Activated naive CD4-positive, alpha-beta T cell (primary cell): ENCODE results near the gene MAP1B.

ENCODE experiments used
- DNase-seq, 4 experiments: peaks; one replicate each; lab custom pipeline; 2025; lab: John Stamatoyannopoulos, UW

MAP1B gene

DNA sequence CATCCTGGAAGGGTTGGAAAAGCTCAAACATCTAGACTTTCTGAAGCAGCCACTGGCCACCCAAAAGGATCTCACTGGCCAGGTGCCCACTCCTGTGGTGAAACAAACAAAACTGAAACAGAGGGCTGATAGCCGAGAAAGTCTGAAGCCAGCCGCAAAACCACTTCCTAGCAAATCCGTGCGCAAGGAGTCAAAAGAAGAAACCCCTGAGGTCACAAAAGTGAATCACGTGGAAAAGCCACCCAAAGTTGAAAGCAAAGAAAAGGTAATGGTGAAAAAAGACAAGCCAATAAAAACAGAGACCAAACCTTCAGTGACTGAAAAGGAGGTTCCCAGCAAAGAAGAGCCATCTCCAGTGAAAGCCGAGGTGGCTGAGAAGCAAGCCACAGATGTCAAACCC is 87.6 kb downstream of the MAP1B start:
- DNase-seq = no peak

DNA sequence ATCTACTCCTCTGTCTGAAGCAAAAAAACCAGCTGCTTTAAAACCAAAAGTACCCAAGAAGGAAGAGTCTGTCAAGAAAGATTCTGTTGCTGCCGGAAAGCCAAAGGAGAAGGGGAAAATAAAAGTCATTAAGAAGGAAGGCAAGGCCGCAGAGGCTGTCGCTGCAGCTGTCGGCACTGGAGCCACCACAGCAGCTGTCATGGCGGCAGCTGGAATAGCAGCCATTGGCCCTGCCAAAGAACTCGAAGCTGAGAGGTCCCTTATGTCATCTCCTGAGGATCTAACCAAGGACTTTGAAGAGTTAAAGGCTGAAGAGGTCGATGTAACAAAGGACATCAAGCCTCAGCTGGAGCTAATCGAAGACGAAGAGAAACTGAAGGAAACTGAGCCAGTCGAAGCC is 88.3 kb downstream of the MAP1B start:
- no peak for DNase-seq

DNA sequence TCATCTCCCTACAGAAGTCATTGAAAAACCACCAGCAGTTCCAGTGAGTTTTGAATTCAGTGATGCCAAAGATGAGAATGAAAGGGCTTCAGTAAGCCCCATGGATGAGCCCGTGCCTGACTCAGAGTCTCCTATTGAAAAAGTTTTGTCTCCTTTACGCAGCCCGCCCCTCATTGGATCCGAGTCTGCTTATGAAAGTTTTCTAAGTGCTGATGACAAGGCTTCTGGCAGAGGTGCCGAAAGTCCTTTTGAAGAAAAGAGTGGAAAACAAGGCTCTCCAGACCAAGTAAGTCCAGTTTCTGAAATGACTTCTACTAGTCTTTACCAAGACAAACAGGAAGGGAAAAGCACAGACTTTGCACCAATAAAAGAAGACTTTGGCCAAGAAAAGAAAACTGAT is 90.1 kb downstream of the MAP1B start:
- no peak for DNase-seq

DNA sequence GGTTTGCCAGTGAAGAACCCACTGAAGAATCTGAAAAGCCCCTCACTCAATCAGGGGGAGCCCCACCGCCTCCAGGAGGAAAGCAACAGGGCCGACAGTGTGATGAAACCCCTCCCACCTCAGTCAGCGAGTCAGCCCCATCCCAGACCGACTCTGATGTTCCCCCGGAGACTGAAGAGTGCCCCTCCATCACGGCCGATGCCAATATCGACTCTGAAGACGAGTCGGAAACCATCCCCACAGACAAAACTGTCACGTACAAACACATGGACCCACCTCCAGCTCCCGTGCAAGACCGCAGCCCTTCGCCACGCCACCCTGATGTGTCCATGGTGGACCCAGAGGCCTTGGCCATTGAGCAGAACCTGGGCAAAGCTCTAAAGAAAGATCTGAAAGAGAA is 92.4 kb downstream of the MAP1B start:
- no peak for DNase-seq

DNA sequence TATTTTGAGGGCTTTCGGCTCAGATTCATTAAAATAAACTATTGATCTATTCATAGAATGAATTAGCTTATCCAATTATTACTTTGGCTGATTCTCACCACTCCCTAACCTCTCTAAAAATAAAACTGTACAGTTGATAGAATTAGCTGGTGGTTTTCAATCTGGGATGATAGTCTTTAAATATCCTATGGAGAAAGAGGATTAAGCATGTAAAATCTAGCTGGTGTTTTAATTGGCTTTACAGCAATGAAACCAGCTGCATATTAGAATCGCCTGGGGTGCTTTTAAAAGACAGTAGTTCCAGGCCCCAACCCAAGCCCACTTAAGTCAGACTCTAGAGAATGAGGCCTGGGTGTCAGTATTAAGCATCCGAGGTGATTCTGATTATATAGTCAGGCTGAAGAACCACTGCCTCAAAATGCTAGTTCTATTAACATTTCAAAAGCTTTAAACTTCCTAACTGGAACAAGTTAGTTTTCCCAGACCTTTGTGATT is 95.1 kb downstream of the MAP1B start:
- no peak for DNase-seq

DNA sequence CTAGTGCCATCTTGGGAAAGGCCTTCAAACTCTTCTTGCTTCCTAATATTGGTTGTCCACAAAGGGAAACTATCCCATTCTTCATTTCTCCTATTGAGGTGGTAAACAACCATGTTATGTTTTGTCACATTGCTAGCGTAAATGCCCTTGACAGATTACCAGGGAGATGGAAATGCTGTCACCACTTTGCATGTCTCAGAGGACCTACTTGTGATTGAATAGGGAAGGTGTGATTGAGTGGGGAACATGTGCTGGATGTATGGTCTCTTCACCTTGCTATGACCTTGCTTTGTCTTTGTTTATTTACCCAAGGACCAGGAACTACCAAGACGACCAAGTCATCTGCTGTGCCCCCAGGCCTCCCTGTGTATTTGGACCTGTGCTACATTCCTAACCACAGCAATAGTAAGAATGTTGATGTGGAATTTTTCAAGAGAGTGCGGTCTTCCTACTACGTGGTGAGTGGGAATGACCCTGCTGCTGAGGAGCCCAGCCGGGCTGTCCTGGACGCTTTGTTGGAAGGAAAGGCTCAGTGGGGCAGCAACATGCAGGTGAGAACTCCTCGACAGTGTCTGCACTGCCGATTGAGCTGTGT is 96.1 kb downstream of the MAP1B start:
- DNase-seq = no peak

DNA sequence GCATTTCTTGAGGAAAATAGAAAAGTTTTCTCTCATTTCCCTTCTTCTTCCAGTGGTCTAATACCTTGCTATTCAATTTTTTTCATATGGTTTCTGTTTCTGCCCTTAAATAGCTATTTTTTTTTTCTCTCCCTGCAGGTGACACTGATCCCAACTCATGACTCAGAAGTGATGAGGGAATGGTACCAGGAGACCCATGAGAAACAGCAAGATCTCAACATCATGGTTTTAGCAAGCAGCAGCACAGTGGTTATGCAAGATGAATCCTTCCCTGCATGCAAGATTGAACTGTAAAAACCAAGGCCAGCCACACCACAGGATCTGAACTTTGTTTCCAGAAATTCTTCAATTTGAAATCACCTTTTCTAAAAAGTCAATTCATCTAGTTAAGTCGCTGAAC is 97.7 kb downstream of the MAP1B start:
- DNase-seq = no peak

DNA sequence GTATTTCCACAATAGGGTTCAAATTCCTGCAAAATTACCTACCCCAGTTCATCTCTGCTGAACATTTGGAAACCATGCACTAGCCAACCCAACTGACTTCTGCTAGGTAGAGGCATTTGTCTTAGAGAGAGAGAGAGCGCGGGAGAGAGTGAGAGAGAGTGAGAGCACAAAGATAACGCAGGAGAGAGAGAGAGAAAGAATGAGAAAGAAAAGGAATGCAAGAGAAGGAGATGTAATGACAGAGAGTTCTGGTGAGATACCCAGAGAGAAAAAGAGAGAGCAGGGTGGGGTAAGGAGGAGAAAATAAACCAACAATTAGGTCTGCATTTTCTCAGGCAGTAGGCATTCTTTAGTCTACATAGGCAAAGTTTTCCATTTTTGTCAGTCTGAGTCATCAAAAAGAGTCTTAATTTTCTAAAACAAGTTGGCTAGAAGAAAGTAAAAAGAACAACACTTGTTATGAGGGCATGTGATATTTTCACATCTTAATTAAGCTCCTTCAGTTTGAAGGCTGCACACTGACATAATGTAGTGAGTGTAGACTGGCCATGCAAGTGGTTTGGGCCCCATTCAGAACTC is 98.2 kb downstream of the MAP1B start:
- no peak for DNase-seq

DNA sequence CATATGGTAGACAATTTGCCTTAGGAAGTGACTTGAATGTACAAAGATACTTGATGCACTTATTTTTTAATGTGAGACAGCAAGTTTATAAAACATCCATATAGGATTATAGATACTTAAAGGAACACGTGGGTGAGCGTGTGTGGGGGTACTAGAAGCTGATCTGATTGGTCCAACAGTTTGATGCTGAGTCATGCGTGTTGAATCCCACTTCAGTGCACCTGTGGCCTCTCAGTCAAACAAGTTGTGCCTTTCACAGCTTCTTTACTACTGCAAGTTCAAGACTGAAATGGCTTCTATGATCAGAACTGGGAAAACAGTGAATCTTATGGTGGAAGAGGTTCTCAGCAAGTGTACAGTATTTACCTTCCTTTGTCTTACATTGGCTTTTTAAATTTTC is 98.9 kb downstream of the MAP1B start:
- no peak for DNase-seq

DNA sequence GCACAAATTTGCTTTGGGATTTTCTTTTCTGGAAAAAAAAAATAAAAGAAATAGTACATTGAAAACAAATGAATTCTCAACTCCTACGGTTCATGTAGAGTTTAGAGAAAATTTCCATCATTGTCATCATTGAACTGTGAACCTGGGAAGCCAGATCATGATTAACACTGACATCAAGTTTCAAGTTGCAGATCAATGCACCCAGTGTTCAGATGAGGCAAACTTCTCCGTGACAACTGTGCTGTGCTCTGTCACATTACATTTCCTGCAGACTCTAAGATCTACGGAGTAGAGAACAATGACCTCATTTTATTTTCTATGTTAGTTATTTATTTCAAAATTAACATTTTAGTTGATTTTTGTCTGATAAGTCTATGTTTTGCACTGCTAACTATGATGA is 99.7 kb downstream of the MAP1B start:
- no peak for DNase-seq

DNA sequence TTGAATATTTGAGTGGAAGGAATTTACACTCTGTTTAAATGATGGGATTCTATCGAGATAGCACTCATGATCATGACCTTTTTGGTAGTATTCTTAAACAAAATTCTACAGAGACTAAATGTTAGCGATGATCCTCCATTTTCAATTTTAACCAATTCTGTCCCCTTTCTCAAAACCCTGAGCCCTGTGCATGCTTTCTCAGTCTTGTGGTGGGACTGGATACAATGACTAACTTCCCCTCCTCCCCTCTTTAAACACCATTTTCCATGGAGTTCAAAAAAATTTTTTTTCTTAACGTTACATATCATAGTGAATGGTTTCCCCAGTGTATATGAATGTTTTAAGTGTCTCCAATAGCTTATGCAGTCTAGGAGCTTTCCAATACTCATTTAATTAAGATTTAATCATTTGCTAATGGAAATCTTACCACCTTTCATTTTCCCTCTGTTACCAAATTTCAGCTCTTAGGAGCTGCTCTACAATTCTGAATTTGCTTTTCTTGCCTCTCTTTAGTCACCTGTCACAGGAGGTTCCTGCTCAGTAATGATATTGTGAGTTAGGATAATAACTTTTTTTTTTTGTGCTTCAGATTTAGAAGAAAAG is 101.2 kb downstream of the MAP1B start:
- DNase-seq = no peak

DNA sequence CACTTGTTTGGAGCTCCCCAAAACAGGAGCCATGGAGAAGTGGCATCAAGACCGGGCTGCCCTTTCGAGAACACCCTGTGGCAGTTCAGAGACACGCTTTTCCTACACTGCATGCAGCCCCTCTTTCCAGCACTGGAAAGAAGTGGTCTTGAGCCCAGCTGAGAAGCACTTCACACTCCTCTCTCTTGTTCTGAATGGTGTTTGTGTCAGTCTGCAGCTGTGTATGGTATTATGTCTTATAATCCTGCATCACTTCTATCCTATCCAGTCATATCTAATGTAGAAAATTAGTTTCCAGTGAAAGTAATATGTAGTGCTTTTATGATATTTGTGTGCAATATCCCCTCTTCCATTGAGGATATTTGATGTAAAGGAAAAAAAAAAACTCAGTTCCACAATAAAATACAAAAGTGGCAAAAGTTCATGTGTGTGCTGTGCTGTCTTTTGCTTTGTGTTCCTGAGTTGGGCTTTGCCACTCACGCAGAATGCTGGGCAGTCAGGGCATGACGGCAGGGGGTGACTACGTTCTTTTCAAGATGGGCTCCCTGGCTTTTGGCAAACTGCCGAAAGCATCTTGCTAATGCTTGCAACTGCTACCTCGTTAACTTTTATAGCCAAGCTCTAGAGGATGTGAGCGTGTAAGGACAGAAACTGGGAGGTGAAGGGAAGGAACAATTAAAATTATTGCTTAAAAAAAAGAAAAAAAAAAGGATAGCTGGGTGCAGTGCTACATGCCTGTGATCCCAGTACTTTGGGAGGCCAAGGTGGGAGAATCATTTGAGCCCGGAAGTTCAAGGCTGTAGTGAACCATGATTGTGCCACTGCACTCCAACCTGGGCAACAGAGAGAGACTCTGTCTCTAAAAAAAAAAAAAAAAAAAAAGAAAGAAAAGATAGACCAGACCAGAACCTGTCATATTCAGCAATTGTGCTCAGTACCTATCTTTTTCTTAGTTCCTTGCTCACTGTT is 102.2 kb downstream of the MAP1B start:
- no peak for DNase-seq

DNA sequence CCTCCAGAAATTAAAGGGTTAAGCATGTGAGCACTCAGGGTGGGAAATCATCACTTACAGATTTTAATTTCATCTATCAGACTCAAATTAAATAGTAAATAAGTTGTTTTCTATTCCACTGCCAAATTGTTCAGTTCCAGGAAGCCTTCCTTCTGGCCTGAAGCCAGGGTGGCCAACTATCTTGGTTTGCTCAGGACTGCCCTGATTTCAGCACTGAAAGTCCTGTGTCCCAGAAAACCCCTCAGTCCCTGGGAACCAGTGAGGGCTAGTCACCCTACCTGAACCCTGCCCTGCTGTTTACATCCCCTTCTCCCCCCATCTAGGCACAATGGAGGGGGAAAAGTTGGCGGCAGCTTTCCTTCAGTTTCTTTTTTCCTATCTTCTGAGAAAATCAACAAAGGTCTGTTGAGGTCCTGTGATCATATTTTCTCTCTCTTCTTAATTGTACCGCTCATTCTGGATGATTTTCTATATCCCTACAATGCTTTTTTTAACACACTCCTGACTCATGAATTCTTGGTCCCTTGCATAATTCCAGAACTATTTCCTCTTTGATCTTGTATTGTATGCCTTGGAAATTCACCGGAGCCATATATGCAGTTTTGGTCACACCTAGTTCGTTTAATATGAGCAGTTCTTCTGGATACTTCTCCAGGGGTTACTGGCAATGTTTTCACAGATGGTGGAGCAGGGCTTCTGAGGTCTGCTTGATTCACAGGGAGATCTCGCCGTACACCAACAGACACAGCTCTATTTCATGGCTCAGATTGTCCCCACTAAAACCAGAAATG is 103.8 kb downstream of the MAP1B start:
- DNase-seq = no peak

DNA sequence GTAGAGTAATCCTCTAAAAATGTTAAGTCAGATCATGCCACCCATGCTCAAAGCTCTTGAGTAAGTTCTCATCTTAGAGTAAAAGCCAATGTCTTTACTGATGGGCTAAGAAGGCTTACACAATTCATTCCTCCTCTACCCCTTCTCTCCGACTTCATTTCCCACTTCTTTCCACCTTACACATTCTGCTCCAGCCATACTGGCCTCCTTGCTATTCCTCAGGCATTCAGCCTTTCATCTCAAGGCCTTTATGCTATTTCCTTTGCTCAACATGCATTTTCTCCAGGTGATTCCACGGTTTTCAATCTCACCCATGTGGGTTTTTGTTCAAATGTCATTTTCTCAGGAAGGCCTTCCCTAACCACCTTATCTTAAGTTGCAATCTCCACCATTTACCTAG is 104.9 kb downstream of the MAP1B start:
- no peak for DNase-seq

DNA sequence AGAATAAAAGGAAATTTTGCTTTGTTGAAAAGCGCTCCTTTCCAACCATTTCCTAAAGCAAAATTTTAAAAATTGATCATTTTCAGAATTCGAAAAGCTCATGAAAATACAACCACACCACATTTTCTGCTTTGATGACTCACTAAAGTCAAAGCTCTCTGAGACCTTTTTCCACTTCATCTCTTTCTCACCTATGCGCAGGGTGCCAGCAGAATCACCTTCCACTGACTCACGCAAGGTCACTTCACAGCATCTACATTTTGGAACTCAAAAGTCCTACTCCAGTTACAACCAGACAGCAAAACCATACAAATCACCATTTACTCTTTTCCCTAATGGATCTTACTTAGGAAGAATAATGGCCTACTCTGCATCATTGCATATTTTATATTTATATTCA is 106.2 kb downstream of the MAP1B start:
- DNase-seq = no peak

DNA sequence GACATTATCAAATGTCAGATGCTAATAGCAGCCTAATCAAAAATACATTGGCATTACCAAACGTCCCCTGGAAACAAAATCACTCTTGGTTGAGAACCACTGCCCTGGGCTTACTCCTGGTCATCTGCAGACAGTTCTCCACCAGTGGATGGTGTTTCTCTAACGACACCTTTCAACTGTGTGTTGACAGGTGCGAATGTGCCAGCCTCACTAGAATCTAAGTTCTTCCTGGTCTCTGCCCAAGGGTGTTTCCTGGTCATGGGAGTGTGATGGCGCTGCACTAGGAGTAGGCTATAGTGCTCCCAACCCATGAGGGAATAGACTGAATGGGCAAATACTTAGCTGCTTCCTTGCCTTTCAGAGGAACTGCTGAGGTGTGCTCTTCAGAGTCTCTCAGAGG is 106.9 kb downstream of the MAP1B start:
- DNase-seq = no peak

DNA sequence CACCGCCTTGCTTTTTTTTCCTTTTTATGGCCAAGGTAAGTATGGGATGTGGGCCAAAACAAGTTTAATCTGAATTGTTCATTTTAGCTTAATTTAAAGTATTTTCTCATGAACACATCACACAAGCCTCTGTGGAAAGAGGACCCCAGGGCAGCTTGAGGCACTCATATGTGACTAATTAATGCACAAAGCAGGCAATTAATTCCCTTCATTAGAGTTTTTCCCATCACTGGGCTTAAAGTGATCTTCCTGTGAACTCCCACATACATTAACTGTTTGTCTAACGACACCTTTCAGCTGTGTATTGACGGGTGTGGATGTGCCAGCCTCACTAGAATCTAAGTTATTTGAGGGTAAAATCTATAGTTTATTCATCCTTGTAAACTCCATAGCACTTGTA is 109.5 kb downstream of the MAP1B start:
- no peak for DNase-seq

DNA sequence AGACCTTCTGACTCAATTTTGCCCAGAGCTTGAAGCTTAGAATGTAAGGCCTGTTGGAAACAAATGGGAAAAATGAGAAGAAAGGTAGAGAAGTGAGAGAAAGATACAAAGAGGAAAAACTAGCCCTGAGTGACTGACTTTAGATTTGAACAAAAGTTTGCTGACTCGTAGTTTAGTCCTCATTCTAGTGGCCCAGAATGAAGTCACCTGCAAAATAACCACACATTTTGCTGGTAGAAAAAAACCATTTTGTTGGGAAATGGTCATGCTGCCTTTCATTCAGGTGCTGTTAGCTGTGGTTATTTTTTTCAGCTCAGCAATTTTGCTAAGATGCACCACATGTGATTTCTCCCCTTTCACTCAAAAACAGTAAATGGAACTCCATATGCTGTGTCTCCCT is 113.8 kb downstream of the MAP1B start:
- DNase-seq = no peak

DNA sequence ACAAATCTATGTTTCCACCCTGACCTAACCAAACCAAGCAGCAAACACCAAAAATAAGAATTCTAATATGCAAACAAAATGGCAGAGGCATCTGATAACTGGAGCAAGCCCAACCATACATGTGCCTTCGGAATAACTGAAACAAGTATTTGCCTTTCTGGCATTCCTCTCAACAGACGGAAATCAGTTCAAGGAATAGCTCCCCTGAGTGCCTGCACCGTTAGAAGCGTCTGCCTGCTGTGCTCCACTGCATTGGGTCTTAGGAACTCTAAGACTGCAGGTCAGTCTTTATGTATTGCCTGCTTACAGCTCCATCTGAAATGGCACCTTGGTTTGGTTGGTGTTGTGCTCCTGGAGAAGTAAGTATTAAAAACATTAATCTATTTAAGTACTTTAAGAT is 114.3 kb downstream of the MAP1B start:
- DNase-seq = no peak

DNA sequence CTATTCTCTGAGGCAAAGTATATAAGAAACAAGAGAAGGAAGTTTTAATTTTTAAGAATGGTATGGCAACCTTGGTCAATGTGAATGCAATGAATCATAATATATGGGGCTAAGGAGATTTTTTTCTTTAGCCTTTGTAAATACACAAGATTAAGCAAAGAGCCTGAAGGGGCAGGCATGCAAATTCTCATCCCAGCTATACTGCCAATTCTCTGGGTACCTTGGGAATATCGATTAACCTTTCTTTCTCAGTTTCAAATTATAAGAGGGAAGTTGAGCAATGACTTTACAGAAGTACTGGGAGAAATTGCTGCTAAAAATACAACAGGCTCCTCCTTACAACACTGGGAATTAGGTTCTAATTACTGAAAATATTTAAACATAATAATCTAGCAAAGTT is 115.2 kb downstream of the MAP1B start:
- no peak for DNase-seq

DNA sequence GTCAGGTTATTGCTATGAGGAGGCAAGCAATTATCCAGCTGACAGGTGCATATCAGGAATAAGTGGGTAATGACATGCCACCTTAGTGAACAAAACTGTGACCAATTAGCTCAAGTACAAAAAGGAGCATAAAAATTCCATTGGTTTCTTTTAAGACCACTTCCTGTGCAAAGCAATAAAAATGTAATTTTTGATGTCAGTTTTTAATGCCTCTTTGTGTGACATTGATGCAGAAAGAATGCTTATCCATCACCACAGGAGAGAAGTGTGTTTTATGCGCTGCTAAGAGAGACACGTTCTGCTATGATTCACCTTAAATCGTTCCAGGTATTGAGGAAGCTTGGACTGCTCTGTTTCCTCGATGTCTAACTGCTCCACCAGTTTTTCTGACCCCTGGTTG is 116.1 kb downstream of the MAP1B start:
- no peak for DNase-seq

DNA sequence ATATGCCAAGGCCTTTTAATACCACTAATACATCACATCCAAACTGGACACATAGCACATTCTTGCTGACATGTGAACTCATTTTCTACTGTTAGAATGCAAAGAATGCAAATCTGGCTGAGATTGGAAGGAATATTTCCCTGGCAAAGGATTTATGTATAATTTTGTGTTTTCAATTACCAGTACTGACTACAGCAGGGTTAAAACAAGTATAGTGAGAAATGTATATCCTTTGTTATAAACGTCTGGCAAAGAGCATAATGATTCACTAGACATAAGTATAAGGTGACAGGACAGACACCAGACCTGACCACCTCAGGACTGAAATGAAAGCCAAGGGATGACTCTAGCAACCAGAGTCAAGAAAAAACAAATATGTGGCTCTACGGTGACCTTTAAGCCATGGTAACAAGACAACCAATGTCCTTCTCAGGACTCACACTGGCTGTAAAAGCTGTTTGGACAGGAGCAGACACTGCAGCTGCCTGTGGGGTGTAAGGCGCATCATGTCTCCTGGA is 117.7 kb downstream of the MAP1B start:
- no peak for DNase-seq
